ENCODE data around the gene SAMD4B.
"Not testable (repeated sequence)": the region's sequence is repeated elsewhere in the genome, so short reads cannot be mapped to it uniquely, and the experiment has no call there.

SAMD4B gene

GRCh38 chr19:39314016-39314728 lies 28.0 kb upstream of the SAMD4B start:
- no peak for DNase-seq (ENCODE audit: low read depth)

GRCh38 chr19:39315933-39316332 lies 26.3 kb upstream of the SAMD4B start:
- DNase-seq (ENCODE audit: low read depth): no peak

GRCh38 chr19:39316627-39317321 lies 25.4 kb upstream of the SAMD4B start:
- DNase-seq (ENCODE audit: low read depth): no peak

GRCh38 chr19:39317476-39317875 lies 24.7 kb upstream of the SAMD4B start:
- DNase-seq (ENCODE audit: low read depth): no peak

- no peak for DNase-seq (ENCODE audit: low read depth)
Measured at GRCh38 chr19:39318071-39318470, 24.1 kb upstream of the SAMD4B start.

GRCh38 chr19:39318690-39319089 lies 23.5 kb upstream of the SAMD4B start:
- DNase-seq (ENCODE audit: low read depth): no peak

GRCh38 chr19:39319098-39319891 lies 22.9 kb upstream of the SAMD4B start:
- DNase-seq (ENCODE audit: low read depth): no peak

GRCh38 chr19:39319892-39320248 lies 22.4 kb upstream of the SAMD4B start:
- DNase-seq (ENCODE audit: low read depth): no peak

GRCh38 chr19:39321117-39321831 lies 20.9 kb upstream of the SAMD4B start:
- no peak for DNase-seq (ENCODE audit: low read depth)

GRCh38 chr19:39321832-39322176 lies 20.4 kb upstream of the SAMD4B start:
- DNase-seq (ENCODE audit: low read depth): no peak

- no peak for DNase-seq (ENCODE audit: low read depth)
Measured at GRCh38 chr19:39324242-39324842, 17.9 kb upstream of the SAMD4B start.

- DNase-seq (ENCODE audit: low read depth): peak; percentile 20
Measured at GRCh38 chr19:39325778-39326665, 16.2 kb upstream of the SAMD4B start.

- DNase-seq (ENCODE audit: low read depth): no peak
Measured at GRCh38 chr19:39327363-39328045, 14.7 kb upstream of the SAMD4B start.

GRCh38 chr19:39328046-39328705 lies 14.0 kb upstream of the SAMD4B start:
- peak; percentile 54 for DNase-seq (ENCODE audit: low read depth)

- DNase-seq (ENCODE audit: low read depth): no peak
Measured at GRCh38 chr19:39329948-39330347, 12.3 kb upstream of the SAMD4B start.

GRCh38 chr19:39332293-39332692 lies 9.9 kb upstream of the SAMD4B start:
- no peak for DNase-seq (ENCODE audit: low read depth)

- DNase-seq (ENCODE audit: low read depth): not testable (repeated sequence)
Measured at GRCh38 chr19:39332738-39333137, 9.5 kb upstream of the SAMD4B start.

- DNase-seq (ENCODE audit: low read depth): no peak
Measured at GRCh38 chr19:39333507-39333906, 8.7 kb upstream of the SAMD4B start.

- DNase-seq (ENCODE audit: low read depth): no peak
Measured at GRCh38 chr19:39334444-39334976, 7.7 kb upstream of the SAMD4B start.

GRCh38 chr19:39335168-39335548 lies 7.1 kb upstream of the SAMD4B start:
- DNase-seq (ENCODE audit: low read depth): no peak
